Smooth muscle cell (in vitro differentiated cells): ENCODE measurements around the gene KCNQ1. TPM values are rescaled to one million over a fixed set of nuclear protein-coding genes. Genes with fewer than 3 reads are reported as not detected.

Experiments used
- DNase-seq: peaks from one replicate; lab custom pipeline; 2025; ENCODE audit not compliant: unreplicated experiment; lab: John Stamatoyannopoulos, UW
- H2AFZ ChIP-seq: fragments of 200-600 bp; sonication (generic); 2 replicates; pipeline ENCODE4 v1.6.0; 2016; ENCODE audit warnings: antibody characterized with exemption, low read depth, mild to moderate bottlenecking
- H3F3A ChIP-seq: fragments of 200-600 bp; sonication (generic); 2 replicates; pipeline ENCODE4 v1.6.0; 2017; ENCODE audit warnings: antibody characterized with exemption, low read depth
- H3K27ac ChIP-seq: fragments of 200-600 bp; sonication (generic); 2 replicates; pipeline ENCODE4 v1.5.1; 2016; ENCODE audit warnings: low read depth, mild to moderate bottlenecking
- H3K27me3 ChIP-seq: fragments of 200-600 bp; sonication (generic); 2 replicates; pipeline ENCODE4 v1.6.1; 2016; ENCODE audit warnings: low read depth, mild to moderate bottlenecking
- H3K36me3 ChIP-seq: fragments of 200-600 bp; sonication (generic); 2 replicates; pipeline ENCODE4 v1.5.1; 2016; ENCODE audit warnings: low read depth
- H3K4me1 ChIP-seq: fragments of 200-600 bp; sonication (generic); 2 replicates; pipeline ENCODE4 v1.5.1; 2016; ENCODE audit warnings: low read depth
- H3K4me2 ChIP-seq: fragments of 200-600 bp; sonication (generic); 2 replicates; pipeline ENCODE4 v1.6.0; 2016; ENCODE audit warnings: mild to moderate bottlenecking
- H3K4me3 ChIP-seq: fragments of 200-600 bp; sonication (generic); 2 replicates; pipeline ENCODE4 v1.5.1; 2016; ENCODE audit warnings: mild to moderate bottlenecking
- H3K79me2 ChIP-seq: fragments of 200-600 bp; sonication (generic); 2 replicates; pipeline ENCODE4 v1.6.0; 2016; ENCODE audit warnings: low read depth, mild to moderate bottlenecking
- H3K9ac ChIP-seq: fragments of 200-600 bp; sonication (generic); 2 replicates; pipeline ENCODE4 v1.6.0; 2016; ENCODE audit warnings: low read depth
- H3K9me3 ChIP-seq: fragments of 200-600 bp; sonication (generic); replicated peaks from 2 replicates; pipeline ENCODE4 v1.5.1; 2016; ENCODE audit warnings: low read depth
- H4K20me1 ChIP-seq: fragments of 200-600 bp; sonication (generic); 2 replicates; pipeline ENCODE4 v1.6.0; 2016; ENCODE audit warnings: low read depth
- WGBS: methylation state at CpG from one replicate; pipeline ENCODE4 v1.1.7; 2016; ENCODE audit warnings: low lambda C conversion rate; 5-methylcytosine and 5-hydroxymethylcytosine counted together
- polyA plus RNA-seq: library from polyadenylated mRNA; unstranded; fragments of >200 nt; fragmentation: Nextera tagmentation; extraction: Ambion mirVana; gene quantifications from 2 replicates; pipeline ENCODE4 v1.2.1, GENCODE V29; 2016
- small RNA-seq: library from RNA; depleted of rRNA; stranded (forward); fragments of <200 nt; gene quantifications from one replicate; pipeline ENCODE3, GENCODE V24; 2014
- total RNA-seq: library from RNA; depleted of rRNA; stranded (reverse); fragments of >200 nt; gene quantifications from 2 replicates; pipeline ENCODE4 v1.2.3, GENCODE V29; 2014
- TF ChIP-seq, protein P1 (sequence below): fragments of 200-600 bp; sonication (generic); IDR thresholded peaks from 2 replicates; pipeline ENCODE4 v1.5.1; 2017; ENCODE audit warnings: borderline replicate concordance, mild to moderate bottlenecking, antibody characterized with exemption; ENCODE audit not compliant: insufficient read depth, poor library complexity, severe bottlenecking

Gene KCNQ1
- total and polyA plus RNA-seq, 2 experiments from 2014 or later, result 1.3 to 2.3 TPM

DNA sequence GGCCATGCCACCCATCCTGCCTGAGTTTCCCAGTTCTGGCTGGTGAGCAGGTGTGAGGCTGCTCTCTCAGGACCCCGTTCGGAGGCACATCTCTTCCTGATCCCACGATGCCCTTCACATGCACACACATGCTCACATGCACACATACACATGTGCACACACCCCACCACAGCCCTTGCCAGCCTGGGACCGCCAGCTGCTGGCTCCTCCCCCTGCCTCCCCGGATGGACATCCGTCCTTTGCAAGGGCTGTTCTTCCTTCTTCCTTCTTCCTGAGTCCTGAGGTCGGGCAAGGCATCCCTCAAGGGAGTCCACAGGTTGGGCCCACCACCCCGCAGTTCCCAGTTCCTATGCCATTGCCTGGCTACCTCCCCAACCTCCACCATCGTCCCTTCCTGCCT, 451.2 kb downstream of the KCNQ1 start:
- no peaks in the 10 kb centered on the region for H3K36me3 ChIP-seq
- no peak overlapping the region for H3K27ac ChIP-seq
- TF ChIP-seq, protein P1, sequence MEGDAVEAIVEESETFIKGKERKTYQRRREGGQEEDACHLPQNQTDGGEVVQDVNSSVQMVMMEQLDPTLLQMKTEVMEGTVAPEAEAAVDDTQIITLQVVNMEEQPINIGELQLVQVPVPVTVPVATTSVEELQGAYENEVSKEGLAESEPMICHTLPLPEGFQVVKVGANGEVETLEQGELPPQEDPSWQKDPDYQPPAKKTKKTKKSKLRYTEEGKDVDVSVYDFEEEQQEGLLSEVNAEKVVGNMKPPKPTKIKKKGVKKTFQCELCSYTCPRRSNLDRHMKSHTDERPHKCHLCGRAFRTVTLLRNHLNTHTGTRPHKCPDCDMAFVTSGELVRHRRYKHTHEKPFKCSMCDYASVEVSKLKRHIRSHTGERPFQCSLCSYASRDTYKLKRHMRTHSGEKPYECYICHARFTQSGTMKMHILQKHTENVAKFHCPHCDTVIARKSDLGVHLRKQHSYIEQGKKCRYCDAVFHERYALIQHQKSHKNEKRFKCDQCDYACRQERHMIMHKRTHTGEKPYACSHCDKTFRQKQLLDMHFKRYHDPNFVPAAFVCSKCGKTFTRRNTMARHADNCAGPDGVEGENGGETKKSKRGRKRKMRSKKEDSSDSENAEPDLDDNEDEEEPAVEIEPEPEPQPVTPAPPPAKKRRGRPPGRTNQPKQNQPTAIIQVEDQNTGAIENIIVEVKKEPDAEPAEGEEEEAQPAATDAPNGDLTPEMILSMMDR, result no peak
- peaks cover 8% of the 10 kb centered on the region for H3K4me1 ChIP-seq
- DNase-seq, result no peak
- no peak overlapping the region for H3K4me3 ChIP-seq
- no peak overlapping the region for H2AFZ ChIP-seq
- no peaks in the 10 kb centered on the region for H3K79me2 ChIP-seq
- H4K20me1 ChIP-seq, result no peaks in the 10 kb centered on the region
- WGBS, result 94% methylated on average over 9 of the region's 9 CpGs
- no peaks in the 10 kb centered on the region for H3F3A ChIP-seq
- no peak overlapping the region for H3K9ac ChIP-seq
- no peaks in the 10 kb centered on the region for H3K9me3 ChIP-seq
- H3K27me3 ChIP-seq, result no peaks in the 10 kb centered on the region
- no peak overlapping the region for H3K4me2 ChIP-seq

DNA sequence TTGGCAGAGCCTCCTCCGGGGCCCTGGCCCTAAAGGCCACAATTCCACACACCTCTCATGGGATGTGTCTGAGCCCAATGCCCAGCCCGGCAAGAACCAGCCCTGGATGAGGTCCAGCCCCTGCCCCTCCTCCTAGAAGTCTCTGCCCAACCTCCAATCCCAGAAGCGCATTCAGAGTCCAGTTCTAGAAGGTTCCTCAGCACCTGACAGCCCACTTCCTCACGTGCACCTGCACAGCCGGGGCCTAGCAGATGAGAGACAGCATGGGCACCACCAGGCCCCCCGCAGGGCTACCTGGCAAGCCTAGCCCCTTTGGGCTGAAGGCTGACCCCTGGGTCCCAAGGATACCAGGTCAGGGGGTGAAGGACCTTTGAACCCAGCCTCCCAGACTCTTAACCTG, 452.2 kb downstream of the KCNQ1 start:
- H3K4me1 ChIP-seq, result no peaks in the 10 kb centered on the region
- H3K36me3 ChIP-seq, result no peaks in the 10 kb centered on the region
- H2AFZ ChIP-seq, result no peak overlapping the region
- H4K20me1 ChIP-seq, result no peaks in the 10 kb centered on the region
- no peaks in the 10 kb centered on the region for H3K79me2 ChIP-seq
- no peak overlapping the region for H3K4me2 ChIP-seq
- TF ChIP-seq, protein P1, result no peak
- no peak overlapping the region for H3K4me3 ChIP-seq
- H3F3A ChIP-seq, result no peaks in the 10 kb centered on the region
- no peak overlapping the region for H3K9ac ChIP-seq
- no peak overlapping the region for H3K27ac ChIP-seq
- H3K9me3 ChIP-seq, result no peaks in the 10 kb centered on the region
- no peak for DNase-seq
- 96% methylated on average over 6 of the region's 6 CpGs for WGBS
- H3K27me3 ChIP-seq, result no peaks in the 10 kb centered on the region

DNA sequence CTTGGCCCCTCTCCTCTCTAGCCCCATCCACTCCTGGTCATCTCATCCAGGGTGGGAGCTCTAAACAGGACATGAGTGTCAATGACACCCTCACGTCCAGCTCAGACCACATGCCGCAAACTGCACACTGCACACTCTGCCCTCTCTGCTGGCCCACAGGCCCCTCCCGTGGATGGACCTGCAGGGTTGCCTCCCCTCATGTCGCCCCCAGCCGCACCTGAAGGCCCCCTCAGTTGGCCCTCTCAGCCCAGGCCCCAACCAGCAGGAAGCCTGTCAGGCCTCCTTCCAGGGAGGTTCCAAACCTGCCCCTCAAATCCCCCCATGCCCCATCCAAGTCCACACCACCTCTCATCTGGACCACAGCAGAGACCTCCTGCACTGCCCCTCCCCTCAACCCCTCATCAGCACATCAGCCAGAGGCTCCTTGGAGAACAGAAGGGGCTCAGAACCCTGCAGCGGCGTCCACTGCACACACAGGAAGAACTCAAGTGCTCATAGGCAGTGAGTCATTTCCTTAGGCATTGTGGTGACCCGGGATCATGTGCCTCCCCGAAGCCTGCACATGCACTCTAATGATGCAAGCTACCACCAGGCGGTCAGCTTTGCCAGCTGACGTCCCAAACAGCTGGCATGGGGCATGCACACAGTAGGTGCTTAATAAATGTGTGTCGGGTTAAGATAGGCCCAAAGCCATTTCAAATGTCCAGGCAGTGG, 453.7 kb downstream of the KCNQ1 start:
- H3K4me3 ChIP-seq, result no peak overlapping the region
- no peaks in the 10 kb centered on the region for H3K9me3 ChIP-seq
- H3F3A ChIP-seq, result no peaks in the 10 kb centered on the region
- no peaks in the 10 kb centered on the region for H4K20me1 ChIP-seq
- no peak overlapping the region for H3K9ac ChIP-seq
- no peaks in the 10 kb centered on the region for H3K36me3 ChIP-seq
- H3K27ac ChIP-seq, result no peak overlapping the region
- H3K79me2 ChIP-seq, result no peaks in the 10 kb centered on the region
- H3K27me3 ChIP-seq, result no peaks in the 10 kb centered on the region
- H2AFZ ChIP-seq, result no peak overlapping the region
- TF ChIP-seq, protein P1, result no peak
- peak overlapping the region; percentile 62 for H3K4me2 ChIP-seq
- H3K4me1 ChIP-seq, result peaks cover 4% of the 10 kb centered on the region
- 55% methylated on average over 12 of the region's 12 CpGs for WGBS
- DNase-seq, result no peak

Small RNA genes lying within 50 kb of the gene (small RNA-seq; reads per million reads assigned to genes)
- gene AC013791.1 (not detected), gene COX6CP18 (not detected), gene RF01947 (not detected), gene RF01948 (not detected), gene RF01950 (not detected)

Other genes starting within 250 kb of the KCNQ1 start
- gene ASCL2, start 174.4 kb upstream of the KCNQ1 start, total RNA-seq, result 3.0 TPM in 1 of 2 replicates, not detected in the other
- gene ASCL2, start 174.4 kb upstream of the KCNQ1 start, polyA plus RNA-seq, result 0.33 TPM in 1 of 2 replicates, not detected in the other
- not detected in 2 replicates for gene C11orf21, start 143.1 kb upstream of the KCNQ1 start, total RNA-seq
- not detected in 2 replicates for gene C11orf21, start 143.1 kb upstream of the KCNQ1 start, polyA plus RNA-seq
- gene TSPAN32, start 143.0 kb upstream of the KCNQ1 start, total RNA-seq, result not detected in 2 replicates
- 0.91 TPM in 1 of 2 replicates, not detected in the other for gene TSPAN32, start 143.0 kb upstream of the KCNQ1 start, polyA plus RNA-seq
- gene CD81, start 67.7 kb upstream of the KCNQ1 start, total RNA-seq, result 191 and 219 TPM in 2 replicates
- gene CD81, start 67.7 kb upstream of the KCNQ1 start, polyA plus RNA-seq, result 519 and 543 TPM in 2 replicates
- 27.7 and 32.5 TPM in 2 replicates for gene TSSC4, start 44.3 kb upstream of the KCNQ1 start, total RNA-seq
- 80.2 and 82.3 TPM in 2 replicates for gene TSSC4, start 44.3 kb upstream of the KCNQ1 start, polyA plus RNA-seq
- gene TRPM5, start 494 bp upstream of the KCNQ1 start, total RNA-seq, result not detected in 2 replicates
- 0.06 TPM in 1 of 2 replicates, not detected in the other for gene TRPM5, start 494 bp upstream of the KCNQ1 start, polyA plus RNA-seq